IPS DF 6.9 (cell line): ENCODE data around the gene FHOD3.
A peak's percentile ranks its signal among the peaks of the same experiment; 100 is the strongest.

Experiments
- DNase-seq: peaks from one replicate; pipeline ENCODE4 v3.0.0-alpha.2; 2013; ENCODE audit warnings: low read depth, low spot score
- H3K27ac ChIP-seq: one replicate; pipeline ENCODE4 v1.5.1; 2013; ENCODE audit warnings: low read length, control low read depth
- H3K27me3 ChIP-seq: 2 replicates; pipeline ENCODE4 v1.6.1; 2013; ENCODE audit warnings: mild to moderate bottlenecking, low read length; ENCODE audit not compliant: control insufficient read depth, insufficient read depth
- H3K36me3 ChIP-seq: 2 replicates; pipeline ENCODE4 v1.6.1; 2013; ENCODE audit warnings: low read length; ENCODE audit not compliant: control insufficient read depth, insufficient read depth
- H3K4me1 ChIP-seq: 2 replicates; pipeline ENCODE4 v1.6.1; 2013; ENCODE audit warnings: low read length; ENCODE audit not compliant: control insufficient read depth, insufficient read depth
- H3K4me3 ChIP-seq: 2 replicates; pipeline ENCODE4 v1.5.1; 2013; ENCODE audit warnings: mild to moderate bottlenecking, low read length
- H3K9me3 ChIP-seq: 2 replicates; pipeline ENCODE4 v1.6.1; 2013; ENCODE audit warnings: low read length, inconsistent platforms; ENCODE audit not compliant: control insufficient read depth, insufficient read depth
- WGBS: extraction: QIAGEN DNeasy Blood & Tissue Kit; methylation state at CpG from one replicate; pipeline ENCODE4 v1.1.7; 2013; ENCODE audit warnings: mixed read lengths, missing lambda C conversion rate; ENCODE audit not compliant: insufficient read length, insufficient coverage; 5-methylcytosine and 5-hydroxymethylcytosine counted together

The FHOD3 gene

GRCh38 chr18:36392164-36392978 is 94.9 kb downstream of the FHOD3 start:
- no peaks in the 10 kb centered on the region for H3K4me1 ChIP-seq

GRCh38 chr18:36392979-36393287 is 95.4 kb downstream of the FHOD3 start:
- no peak overlapping the region for H3K4me3 ChIP-seq
- H3K9me3 ChIP-seq = no peaks in the 10 kb centered on the region
- H3K27me3 ChIP-seq = no peaks in the 10 kb centered on the region
- no peaks in the 10 kb centered on the region for H3K4me1 ChIP-seq
- H3K27ac ChIP-seq = no peak overlapping the region
- no CpG with 5 or more reads among the region's 3 CpGs for WGBS
- no peak for DNase-seq
- no peaks in the 10 kb centered on the region for H3K36me3 ChIP-seq

More at GRCh38 chr18:36392164-36392978, 94.9 kb downstream of the FHOD3 start:
- Histone ChIP-seq H3K4me3 (no peak overlapping the region), H3K27me3 (no peaks in the 10 kb centered on the region), H3K36me3 (no peaks in the 10 kb centered on the region), H3K27ac (no peak overlapping the region), H3K9me3 (no peaks in the 10 kb centered on the region)
- no CpG with 5 or more reads among the region's 4 CpGs for WGBS
- DNase-seq = no peak

- no peak for DNase-seq
- no peak overlapping the region for H3K4me3 ChIP-seq
- no CpG with 5 or more reads among the region's 3 CpGs for WGBS
- H3K9me3 ChIP-seq = no peaks in the 10 kb centered on the region
- no peaks in the 10 kb centered on the region for H3K4me1 ChIP-seq
- no peaks in the 10 kb centered on the region for H3K27me3 ChIP-seq
- H3K27ac ChIP-seq = no peak overlapping the region
- H3K36me3 ChIP-seq = no peaks in the 10 kb centered on the region
Observed at GRCh38 chr18:36394486-36394885, 97.0 kb downstream of the FHOD3 start.

GRCh38 chr18:36396190-36396589 is 98.7 kb downstream of the FHOD3 start:
- Histone ChIP-seq H3K4me1 (no peaks in the 10 kb centered on the region), H3K36me3 (no peaks in the 10 kb centered on the region), H3K27ac (no peak overlapping the region), H3K9me3 (no peaks in the 10 kb centered on the region), H3K4me3 (no peak overlapping the region), H3K27me3 (no peaks in the 10 kb centered on the region)
- no peak for DNase-seq

GRCh38 chr18:36397033-36397432 is 99.5 kb downstream of the FHOD3 start:
- no peaks in the 10 kb centered on the region for H3K27me3 ChIP-seq
- no peak for DNase-seq
- H3K4me1 ChIP-seq = no peaks in the 10 kb centered on the region
- H3K9me3 ChIP-seq = no peaks in the 10 kb centered on the region
- no peak overlapping the region for H3K4me3 ChIP-seq
- no peaks in the 10 kb centered on the region for H3K36me3 ChIP-seq
- H3K27ac ChIP-seq = no peak overlapping the region

- Histone ChIP-seq H3K36me3 (no peaks in the 10 kb centered on the region), H3K4me3 (no peak overlapping the region), H3K27ac (no peak overlapping the region), H3K9me3 (no peaks in the 10 kb centered on the region), H3K27me3 (no peaks in the 10 kb centered on the region), H3K4me1 (no peaks in the 10 kb centered on the region)
- DNase-seq = no peak
- no CpG with 5 or more reads among the region's 3 CpGs for WGBS
Observed at GRCh38 chr18:36398419-36398818, 100.9 kb downstream of the FHOD3 start.

- Histone ChIP-seq H3K27ac (no peak overlapping the region), H3K9me3 (no peaks in the 10 kb centered on the region), H3K4me1 (no peaks in the 10 kb centered on the region), H3K36me3 (no peaks in the 10 kb centered on the region), H3K27me3 (no peaks in the 10 kb centered on the region), H3K4me3 (no peak overlapping the region)
- WGBS = no CpG with 5 or more reads among the region's 4 CpGs
- no peak for DNase-seq
Observed at GRCh38 chr18:36399055-36399454, 101.5 kb downstream of the FHOD3 start.

- no peak overlapping the region for H3K4me3 ChIP-seq
- H3K27me3 ChIP-seq = no peaks in the 10 kb centered on the region
- no CpG with 5 or more reads among the region's 2 CpGs for WGBS
- H3K4me1 ChIP-seq = no peaks in the 10 kb centered on the region
- H3K9me3 ChIP-seq = no peaks in the 10 kb centered on the region
- H3K27ac ChIP-seq = no peak overlapping the region
- no peaks in the 10 kb centered on the region for H3K36me3 ChIP-seq
- no peak for DNase-seq
Observed at GRCh38 chr18:36401462-36401861, 103.9 kb downstream of the FHOD3 start.

- H3K27ac ChIP-seq = no peak overlapping the region
- peak; percentile 20 for DNase-seq
Observed at GRCh38 chr18:36402765-36403396, 105.4 kb downstream of the FHOD3 start.

GRCh38 chr18:36403896-36404820 is 106.6 kb downstream of the FHOD3 start:
- Histone ChIP-seq H3K9me3 (no peaks in the 10 kb centered on the region), H3K4me3 (no peak overlapping the region), H3K36me3 (no peaks in the 10 kb centered on the region), H3K27me3 (no peaks in the 10 kb centered on the region), H3K27ac (no peak overlapping the region), H3K4me1 (no peaks in the 10 kb centered on the region)
- no peak for DNase-seq
- no CpG with 5 or more reads among the region's 6 CpGs for WGBS

More at GRCh38 chr18:36402765-36403396, 105.4 kb downstream of the FHOD3 start:
- no peaks in the 10 kb centered on the region for H3K9me3 ChIP-seq
- WGBS = no CpG with 5 or more reads among the region's 8 CpGs
- H3K4me3 ChIP-seq = no peak overlapping the region
- H3K4me1 ChIP-seq = no peaks in the 10 kb centered on the region
- no peaks in the 10 kb centered on the region for H3K36me3 ChIP-seq
- no peaks in the 10 kb centered on the region for H3K27me3 ChIP-seq
